Camera-type eye (tissue), 1 donor: ENCODE data around the gene TCL1A. TPM values are rescaled to one million over a fixed set of nuclear protein-coding genes. Genes with fewer than 3 reads are reported as not detected.

ENCODE experiments used
- total RNA-seq: library from RNA; depleted of rRNA; stranded (reverse); fragments of >200 nt; gene quantifications from one replicate; pipeline ENCODE4 v1.2.3, GENCODE V29; 2014

The TCL1A gene
- not detected for total RNA-seq

GRCh38 chr14:95713596-95714371, at the start of gene TCL1A:
TSS of gene TCL1A (minus strand) at chr14:95714125. CDS start at chr14:95714066, 59 bp downstream.

DNA sequence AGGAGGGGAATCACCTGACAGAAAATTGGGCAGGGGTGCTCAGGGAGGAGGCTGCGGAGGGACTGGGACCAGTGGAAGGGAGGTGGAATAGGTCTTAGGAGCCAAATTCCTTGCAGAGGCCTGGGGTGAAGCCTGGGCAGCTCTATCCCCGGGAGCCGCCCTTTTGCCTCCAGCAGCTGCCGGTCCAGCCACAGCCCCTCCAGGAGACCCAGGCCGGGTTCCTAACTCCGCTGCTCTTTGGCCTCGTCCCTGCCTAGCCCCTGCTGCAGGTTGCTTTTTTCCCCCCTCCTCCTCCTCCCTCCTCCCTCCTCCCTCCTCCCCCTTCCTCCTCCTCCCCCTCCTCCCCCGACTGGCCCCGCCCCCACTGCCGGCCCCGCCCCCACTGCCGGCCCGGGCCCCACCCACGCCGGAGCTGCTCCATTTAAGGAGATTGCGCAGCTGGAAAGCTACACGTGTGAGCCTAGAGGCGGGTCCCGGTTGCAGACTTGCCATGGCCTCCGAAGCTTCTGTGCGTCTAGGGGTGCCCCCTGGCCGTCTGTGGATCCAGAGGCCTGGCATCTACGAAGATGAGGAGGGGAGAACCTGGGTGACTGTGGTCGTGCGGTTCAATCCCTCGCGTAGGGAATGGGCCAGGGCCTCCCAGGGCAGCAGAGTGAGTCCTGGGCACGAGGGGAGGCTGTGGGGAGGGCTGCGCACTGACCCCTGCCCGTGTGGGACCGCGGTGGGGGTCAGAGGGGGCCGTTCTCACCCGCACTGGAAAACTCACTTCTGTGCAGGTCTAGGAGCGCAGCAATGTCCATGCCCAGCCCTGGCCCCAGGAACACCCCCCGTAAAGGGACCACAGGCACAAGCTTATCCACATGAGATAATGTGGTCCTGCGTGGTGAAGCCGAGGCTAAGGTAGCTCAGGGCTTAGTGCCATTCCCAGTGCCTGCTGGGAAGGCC, 27.7 kb downstream of the TCL1A start, which contains the start of gene TCL1B:
TCL1B (plus strand) TSS at position 449 of the 945 bp plus-strand sequence; CDS start at position 491, 42 bp downstream.

Other genes starting within 250 kb of the TCL1A start
- 10.5 TPM for gene SYNE3, start 197.5 kb downstream of the TCL1A start, total RNA-seq
- gene GLRX5, start 179.1 kb downstream of the TCL1A start, total RNA-seq, result 30.5 TPM
- gene TCL1B, start 27.7 kb downstream of the TCL1A start, total RNA-seq, result not detected
- gene TUNAR, start 162.7 kb upstream of the TCL1A start, total RNA-seq, result 6.1 TPM